ENCODE results near the gene CH25H. TPM values are rescaled to one million over a fixed set of nuclear protein-coding genes. Genes with fewer than 3 reads are reported as not detected.
A peak's percentile ranks its signal among the peaks of the same experiment; 100 is the strongest.

Gene CH25H
- total RNA-seq, 1 experiment from 2014 or later: 0.10 TPM

GRCh38 chr10:89215511-89215910 lies 8.4 kb upstream of the CH25H start:
- Histone ChIP-seq H3K4me1 (ENCODE audit: control insufficient read depth, insufficient read depth, low read length) (peaks cover 2% of the 10 kb centered on the region; the same call in 1 of the 2 replicates), H3K36me3 (ENCODE audit: control insufficient read depth, insufficient read depth, low read length) (peaks cover 5% of the 10 kb centered on the region; the same call in 1 of the 2 replicates), H3K27ac (ENCODE audit: low read length) (no peak overlapping the region), H3K4me3 (ENCODE audit: low read depth in 2 of 2, low read length in 2 of 2) (no peak overlapping the region), H3K27me3 (ENCODE audit: control insufficient read depth, insufficient read depth, low read length) (no peaks in the 10 kb centered on the region), H3K9me3 (ENCODE audit: control insufficient read depth, insufficient read depth, low read depth, low read length) (no peaks in the 10 kb centered on the region)
- CTCF ChIA-PET: no interaction called here
- BruUV-seq (replicated peaks): no TSS peak
- intact Hi-C loops (cut with micrococcal nuclease; ENCODE audit: unreplicated experiment): loop anchor here (5.0 to 10.0 kb wide), 2 partner anchors 347 to 381 kb away; no protein-coding TSS in a partner anchor
- DNase-seq (ENCODE audit: low read depth, low spot score) (no peak), ATAC-seq (0 out of 2 replicates have a peak, but pooled peaks have one; percentile 22)
- POLR2A ChIA-PET: no interaction called here
- in situ Hi-C loops (cut with HindIII; ENCODE audit: low pct_unique_long_range_greater_than_20kb, low sequenced_read_pairs): loop anchor here (25.0 kb wide), 1 partner anchor 203 kb away; no protein-coding TSS in a partner anchor
- TF ChIP-seq REST (IDR thresholded peaks at IDR 0.05; ENCODE audit: insufficient read depth in 1 of 2, low read depth in 2 of 2, low read length in 1 of 2) (no peak), CTCF (IDR thresholded peaks at IDR 0.05) (no peak), SIN3A (IDR thresholded peaks at IDR 0.05; ENCODE audit: borderline replicate concordance, insufficient read depth, low read depth, low read length) (no peak), TCF7L2 (IDR thresholded peaks at IDR 0.05; ENCODE audit: low read depth, low read length) (no peak), POLR2AphosphoS5 (IDR thresholded peaks at IDR 0.05; ENCODE audit: low read depth, low read length) (no peak)

- H3K27ac ChIP-seq (ENCODE audit: low read length): no peak overlapping the region
- intact Hi-C loops (cut with micrococcal nuclease; ENCODE audit: unreplicated experiment): loop anchor here (5.0 to 10.0 kb wide), 2 partner anchors 348 to 380 kb away; no protein-coding TSS in a partner anchor
- no peak overlapping the region for H3K4me3 ChIP-seq (ENCODE audit: low read depth in 2 of 2, low read length in 2 of 2)
- no peaks in the 10 kb centered on the region for H3K27me3 ChIP-seq (ENCODE audit: control insufficient read depth, insufficient read depth, low read length)
- CTCF ChIA-PET: interaction anchor here (1.3 to 1.9 kb wide), 2 partner anchors 185 to 225 kb away, joined by 4 to 8 read pairs; no protein-coding TSS in a partner anchor
- in situ Hi-C loops (cut with HindIII; ENCODE audit: low pct_unique_long_range_greater_than_20kb, low sequenced_read_pairs): loop anchor here (25.0 kb wide), 1 partner anchor 202 kb away; no protein-coding TSS in a partner anchor
- DNase-seq (ENCODE audit: low read depth, low spot score) (no peak), ATAC-seq (no peak)
- POLR2A ChIA-PET: no interaction called here
- H3K4me1 ChIP-seq (ENCODE audit: control insufficient read depth, insufficient read depth, low read length): peaks cover 2% of the 10 kb centered on the region; the same call in 1 of the 2 replicates
- peaks cover 5% of the 10 kb centered on the region; the same call in 1 of the 2 replicates for H3K36me3 ChIP-seq (ENCODE audit: control insufficient read depth, insufficient read depth, low read length)
- TF ChIP-seq POLR2AphosphoS5 (IDR thresholded peaks at IDR 0.05; ENCODE audit: low read depth, low read length) (no peak), SIN3A (IDR thresholded peaks at IDR 0.05; ENCODE audit: borderline replicate concordance, insufficient read depth, low read depth, low read length) (no peak), REST (IDR thresholded peaks at IDR 0.05; ENCODE audit: insufficient read depth in 1 of 2, low read depth in 2 of 2, low read length in 1 of 2) (no peak), TCF7L2 (IDR thresholded peaks at IDR 0.05; ENCODE audit: low read depth, low read length) (no peak), CTCF (IDR thresholded peaks at IDR 0.05) (no peak)
- no TSS peak for BruUV-seq (replicated peaks)
- no peaks in the 10 kb centered on the region for H3K9me3 ChIP-seq (ENCODE audit: control insufficient read depth, insufficient read depth, low read depth, low read length)
Observed at GRCh38 chr10:89214566-89215165, 7.5 kb upstream of the CH25H start.

Measured in Panc1 (cell line).